ENCODE measurements around the gene ZNF597.

Gene ZNF597

GRCh38 chr16:3485821-3486505, 42.7 kb upstream of the ZNF597 start:
- Histone ChIP-seq H3K9ac (ENCODE audit: low read length) (no peak overlapping the region), H3K79me2 (ENCODE audit: insufficient read depth, low read length) (no peaks in the 10 kb centered on the region), H3F3A (ENCODE audit: insufficient read depth, low read length) (no peaks in the 10 kb centered on the region), H2AFZ (ENCODE audit: low read length) (no peak overlapping the region), H3K9me3 (ENCODE audit: low read length) (no peaks in the 10 kb centered on the region), H3K36me3 (ENCODE audit: insufficient read depth, low read length) (peaks cover 70% of the 10 kb centered on the region), H3K9me2 (ENCODE audit: low read depth, low read length) (no peaks in the 10 kb centered on the region), H3K27me3 (ENCODE audit: insufficient read depth, low read length) (no peaks in the 10 kb centered on the region), H3K4me1 (ENCODE audit: insufficient read depth, low read length, severe bottlenecking) (no peaks in the 10 kb centered on the region), H3K27ac (ENCODE audit: low read depth, low read length, poor library complexity, severe bottlenecking) (no peak overlapping the region), H4K20me1 (ENCODE audit: insufficient read depth, low read length) (no peaks in the 10 kb centered on the region), H3K4me3 (ENCODE audit: low read depth, low read length, poor library complexity, severe bottlenecking) (no peak overlapping the region), H3K4me2 (ENCODE audit: low read length) (no peak overlapping the region)
- TF ChIP-seq EZH2 (IDR thresholded peaks at IDR 0.05; ENCODE audit: borderline replicate concordance, low read length) (no peak), CTCF (IDR thresholded peaks at IDR 0.05; ENCODE audit: low read length) (no peak)

- Histone ChIP-seq H3K4me1 (ENCODE audit: insufficient read depth, low read length, severe bottlenecking) (no peaks in the 10 kb centered on the region), H3K27me3 (ENCODE audit: insufficient read depth, low read length) (no peaks in the 10 kb centered on the region), H3K36me3 (ENCODE audit: insufficient read depth, low read length) (peaks cover 72% of the 10 kb centered on the region), H3K4me2 (ENCODE audit: low read length) (no peak overlapping the region), H3F3A (ENCODE audit: insufficient read depth, low read length) (no peaks in the 10 kb centered on the region), H3K4me3 (ENCODE audit: low read depth, low read length, poor library complexity, severe bottlenecking) (no peak overlapping the region), H4K20me1 (ENCODE audit: insufficient read depth, low read length) (no peaks in the 10 kb centered on the region), H3K27ac (ENCODE audit: low read depth, low read length, poor library complexity, severe bottlenecking) (no peak overlapping the region), H2AFZ (ENCODE audit: low read length) (no peak overlapping the region), H3K9ac (ENCODE audit: low read length) (no peak overlapping the region), H3K79me2 (ENCODE audit: insufficient read depth, low read length) (no peaks in the 10 kb centered on the region), H3K9me2 (ENCODE audit: low read depth, low read length) (no peaks in the 10 kb centered on the region), H3K9me3 (ENCODE audit: low read length) (no peaks in the 10 kb centered on the region)
- no peak for TF ChIP-seq EZH2 (IDR thresholded peaks at IDR 0.05; ENCODE audit: borderline replicate concordance, low read length)
- TF ChIP-seq CTCF (IDR thresholded peaks at IDR 0.05; ENCODE audit: low read length), result no peak
Observed at GRCh38 chr16:3485097-3485745, 41.9 kb upstream of the ZNF597 start.

- no peaks in the 10 kb centered on the region for H3K9me3 ChIP-seq (ENCODE audit: low read length)
- no peak overlapping the region for H3K27ac ChIP-seq (ENCODE audit: low read depth, low read length, poor library complexity, severe bottlenecking)
- no peaks in the 10 kb centered on the region for H3K4me1 ChIP-seq (ENCODE audit: insufficient read depth, low read length, severe bottlenecking)
- no peaks in the 10 kb centered on the region for H4K20me1 ChIP-seq (ENCODE audit: insufficient read depth, low read length)
- no peaks in the 10 kb centered on the region for H3K9me2 ChIP-seq (ENCODE audit: low read depth, low read length)
- no peaks in the 10 kb centered on the region for H3K79me2 ChIP-seq (ENCODE audit: insufficient read depth, low read length)
- H3K9ac ChIP-seq (ENCODE audit: low read length), result no peak overlapping the region
- no peak overlapping the region for H3K4me2 ChIP-seq (ENCODE audit: low read length)
- H2AFZ ChIP-seq (ENCODE audit: low read length), result no peak overlapping the region
- H3K27me3 ChIP-seq (ENCODE audit: insufficient read depth, low read length), result no peaks in the 10 kb centered on the region
- H3F3A ChIP-seq (ENCODE audit: insufficient read depth, low read length), result no peaks in the 10 kb centered on the region
- no peak overlapping the region for H3K4me3 ChIP-seq (ENCODE audit: low read depth, low read length, poor library complexity, severe bottlenecking)
- peaks cover 73% of the 10 kb centered on the region for H3K36me3 ChIP-seq (ENCODE audit: insufficient read depth, low read length)
- no peak for TF ChIP-seq CTCF (IDR thresholded peaks at IDR 0.05; ENCODE audit: low read length)
- no peak for TF ChIP-seq EZH2 (IDR thresholded peaks at IDR 0.05; ENCODE audit: borderline replicate concordance, low read length)
Observed at GRCh38 chr16:3484318-3485096, 41.2 kb upstream of the ZNF597 start.
